Measurements from ENCODE around the gene PDE1C.
A peak's percentile ranks its signal among the peaks of the same experiment; 100 is the strongest.

PDE1C gene

GRCh38 chr7:31788445-31788844 is 281.8 kb downstream of the PDE1C start:
- TF ChIP-seq, protein P1, sequence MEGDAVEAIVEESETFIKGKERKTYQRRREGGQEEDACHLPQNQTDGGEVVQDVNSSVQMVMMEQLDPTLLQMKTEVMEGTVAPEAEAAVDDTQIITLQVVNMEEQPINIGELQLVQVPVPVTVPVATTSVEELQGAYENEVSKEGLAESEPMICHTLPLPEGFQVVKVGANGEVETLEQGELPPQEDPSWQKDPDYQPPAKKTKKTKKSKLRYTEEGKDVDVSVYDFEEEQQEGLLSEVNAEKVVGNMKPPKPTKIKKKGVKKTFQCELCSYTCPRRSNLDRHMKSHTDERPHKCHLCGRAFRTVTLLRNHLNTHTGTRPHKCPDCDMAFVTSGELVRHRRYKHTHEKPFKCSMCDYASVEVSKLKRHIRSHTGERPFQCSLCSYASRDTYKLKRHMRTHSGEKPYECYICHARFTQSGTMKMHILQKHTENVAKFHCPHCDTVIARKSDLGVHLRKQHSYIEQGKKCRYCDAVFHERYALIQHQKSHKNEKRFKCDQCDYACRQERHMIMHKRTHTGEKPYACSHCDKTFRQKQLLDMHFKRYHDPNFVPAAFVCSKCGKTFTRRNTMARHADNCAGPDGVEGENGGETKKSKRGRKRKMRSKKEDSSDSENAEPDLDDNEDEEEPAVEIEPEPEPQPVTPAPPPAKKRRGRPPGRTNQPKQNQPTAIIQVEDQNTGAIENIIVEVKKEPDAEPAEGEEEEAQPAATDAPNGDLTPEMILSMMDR (IDR thresholded peaks at IDR 0.05), result no peak
- Mint-ChIP-seq H3K9me3 (no peaks in the 10 kb centered on the region), H3K36me3 (ENCODE audit: low read depth) (no peaks in the 10 kb centered on the region), H3K4me1 (no peaks in the 10 kb centered on the region), H3K27ac (no peak overlapping the region), H3K4me3 (no peak overlapping the region), H3K27me3 (ENCODE audit: low read depth, poor library complexity) (peaks cover 15% of the 10 kb centered on the region)
- DNase-seq, result no peak

GRCh38 chr7:31786326-31786725 is 283.9 kb downstream of the PDE1C start:
- TF ChIP-seq, protein P1 (IDR thresholded peaks at IDR 0.05), result no peak
- Mint-ChIP-seq H3K27me3 (ENCODE audit: low read depth, poor library complexity) (peaks cover 15% of the 10 kb centered on the region), H3K4me3 (no peak overlapping the region), H3K9me3 (no peaks in the 10 kb centered on the region), H3K4me1 (peaks cover 6% of the 10 kb centered on the region), H3K36me3 (ENCODE audit: low read depth) (no peaks in the 10 kb centered on the region), H3K27ac (no peak overlapping the region)
- DNase-seq, result no peak

DNA sequence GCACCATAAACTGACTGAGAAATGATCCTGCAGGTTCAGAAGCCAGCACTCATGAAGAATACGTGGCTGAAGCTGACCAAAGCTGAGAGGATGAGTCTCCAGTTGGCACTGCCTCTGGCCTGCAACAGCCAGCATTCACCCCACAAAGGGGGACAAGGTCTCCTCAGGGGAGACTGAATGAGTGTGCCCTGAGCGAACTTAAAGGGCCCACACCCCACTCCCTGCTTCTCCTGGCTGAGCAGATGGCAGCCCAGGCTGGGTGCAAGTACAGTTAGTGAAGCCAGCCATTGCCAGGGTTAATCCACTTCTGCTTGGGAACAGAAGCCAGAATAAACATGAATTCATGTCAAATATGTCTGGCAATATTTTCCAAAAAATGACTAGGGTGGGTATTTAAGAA is 285.1 kb downstream of the PDE1C start:
- Mint-ChIP-seq H3K9me3 (no peaks in the 10 kb centered on the region), H3K27me3 (ENCODE audit: low read depth, poor library complexity) (peaks cover 13% of the 10 kb centered on the region), H3K36me3 (ENCODE audit: low read depth) (no peaks in the 10 kb centered on the region), H3K4me3 (no peak overlapping the region), H3K27ac (no peak overlapping the region), H3K4me1 (peaks cover 16% of the 10 kb centered on the region)
- TF ChIP-seq, protein P1 (IDR thresholded peaks at IDR 0.05), result no peak
- no peak for DNase-seq

DNA sequence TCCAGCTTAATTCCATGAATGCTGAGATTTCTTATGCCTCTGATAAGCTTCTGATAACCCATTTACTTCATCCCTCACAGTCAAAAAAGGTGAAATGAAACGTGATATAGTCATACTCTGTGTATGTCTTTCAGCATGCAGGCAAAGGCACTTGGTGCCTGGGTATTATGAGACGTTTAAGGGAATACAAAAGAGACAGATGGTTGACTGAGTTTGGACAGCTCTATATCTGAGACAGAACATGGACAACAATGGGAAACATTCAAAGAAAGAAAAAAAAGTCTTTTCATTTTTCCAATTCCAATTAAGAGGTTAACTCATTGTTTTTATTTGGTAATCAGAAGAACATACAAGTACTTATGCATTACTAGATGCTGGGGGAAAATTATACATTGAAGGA is 287.0 kb downstream of the PDE1C start:
- DNase-seq, result no peak
- H3K9me3 Mint-ChIP-seq, result no peaks in the 10 kb centered on the region
- peaks cover 28% of the 10 kb centered on the region for H3K4me1 Mint-ChIP-seq
- no peak overlapping the region for H3K4me3 Mint-ChIP-seq
- peaks cover 16% of the 10 kb centered on the region for H3K27me3 Mint-ChIP-seq (ENCODE audit: low read depth, poor library complexity)
- TF ChIP-seq, protein P1 (IDR thresholded peaks at IDR 0.05), result no peak
- H3K36me3 Mint-ChIP-seq (ENCODE audit: low read depth), result no peaks in the 10 kb centered on the region
- H3K27ac Mint-ChIP-seq, result no peak overlapping the region

DNA sequence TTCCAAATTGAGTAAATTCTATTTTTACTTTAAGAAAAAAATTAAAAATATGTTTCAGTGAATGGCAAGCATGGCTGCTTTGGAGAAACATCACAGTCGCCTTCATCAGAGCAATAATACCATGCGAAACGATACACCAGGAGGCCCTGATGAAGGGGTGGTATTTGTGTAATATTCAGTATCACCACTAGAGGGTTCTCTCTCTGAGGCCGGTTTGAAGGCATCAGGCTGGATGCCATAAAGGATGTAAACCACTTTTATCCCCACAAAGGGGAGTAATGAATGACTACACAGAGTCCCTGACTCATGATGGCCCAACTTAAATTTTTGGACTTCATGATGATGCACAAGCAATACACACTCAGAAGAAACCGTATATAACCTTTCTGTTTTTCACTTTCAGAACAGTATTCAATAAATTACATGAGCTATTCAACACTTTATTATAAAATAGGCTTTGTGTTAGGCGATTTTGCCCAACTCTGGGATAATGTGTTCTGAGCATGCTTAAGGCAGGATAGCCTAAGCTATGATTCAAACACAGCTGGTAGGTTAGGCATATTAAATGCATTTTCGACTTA is 287.7 kb downstream of the PDE1C start:
- peaks cover 30% of the 10 kb centered on the region for H3K4me1 Mint-ChIP-seq
- peaks cover 21% of the 10 kb centered on the region for H3K27me3 Mint-ChIP-seq (ENCODE audit: low read depth, poor library complexity)
- DNase-seq, result peak; percentile 36
- no peak overlapping the region for H3K27ac Mint-ChIP-seq
- H3K4me3 Mint-ChIP-seq, result no peak overlapping the region
- TF ChIP-seq, protein P1 (IDR thresholded peaks at IDR 0.05), result peak; percentile 76
- no peaks in the 10 kb centered on the region for H3K9me3 Mint-ChIP-seq
- no peaks in the 10 kb centered on the region for H3K36me3 Mint-ChIP-seq (ENCODE audit: low read depth)

GRCh38 chr7:31778296-31778695 is 291.9 kb downstream of the PDE1C start:
- H3K9me3 Mint-ChIP-seq, result no peaks in the 10 kb centered on the region
- TF ChIP-seq, protein P1 (IDR thresholded peaks at IDR 0.05), result no peak
- H3K4me3 Mint-ChIP-seq, result no peak overlapping the region
- no peak overlapping the region for H3K27ac Mint-ChIP-seq
- peaks cover 21% of the 10 kb centered on the region for H3K27me3 Mint-ChIP-seq (ENCODE audit: low read depth, poor library complexity)
- no peak for DNase-seq
- no peaks in the 10 kb centered on the region for H3K36me3 Mint-ChIP-seq (ENCODE audit: low read depth)
- peaks cover 42% of the 10 kb centered on the region for H3K4me1 Mint-ChIP-seq
